IPS-15b (cell line): ENCODE results near the gene ABCA4.

ENCODE experiments used
- H3K27me3 ChIP-seq: one replicate; pipeline ENCODE4 v1.6.1; 2013; ENCODE audit warnings: low read length; ENCODE audit not compliant: control insufficient read depth, insufficient read depth
- H3K36me3 ChIP-seq: one replicate; pipeline ENCODE4 v1.6.1; 2013; ENCODE audit warnings: low read length; ENCODE audit not compliant: control insufficient read depth, insufficient read depth
- H3K4me1 ChIP-seq: one replicate; pipeline ENCODE4 v1.6.1; 2013; ENCODE audit warnings: mild to moderate bottlenecking, low read length; ENCODE audit not compliant: control insufficient read depth, insufficient read depth
- H3K4me3 ChIP-seq: one replicate; pipeline ENCODE4 v1.5.1; 2013; ENCODE audit warnings: low read depth, low read length
- H3K9ac ChIP-seq: one replicate; pipeline ENCODE4 v1.6.1; 2013; ENCODE audit warnings: low read depth, mild to moderate bottlenecking, low read length
- H3K9me3 ChIP-seq: one replicate; pipeline ENCODE4 v1.6.1; 2013; ENCODE audit warnings: mild to moderate bottlenecking, low read length; ENCODE audit not compliant: control insufficient read depth, insufficient read depth

Gene ABCA4

DNA sequence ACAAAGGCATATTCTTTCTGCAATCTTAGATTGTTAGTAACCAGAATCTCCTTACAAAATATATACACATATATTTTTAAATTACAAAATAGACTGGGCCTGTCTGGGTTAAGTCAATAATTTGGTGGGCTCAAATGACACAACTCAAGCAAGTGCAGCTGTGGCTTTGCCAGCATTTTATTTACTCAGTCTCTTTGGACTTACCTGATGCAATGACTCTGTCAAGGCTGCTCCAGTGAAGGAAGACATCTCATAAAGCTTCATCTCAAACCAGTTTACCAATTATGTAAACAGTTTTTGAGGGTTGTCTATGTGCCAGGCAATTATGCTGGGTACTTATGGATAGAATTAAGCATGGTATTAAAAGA is 22.8 kb upstream of the ABCA4 start:
- no peaks in the 10 kb centered on the region for H3K9me3 ChIP-seq
- no peaks in the 10 kb centered on the region for H3K4me1 ChIP-seq
- H3K4me3 ChIP-seq, result no peak overlapping the region
- H3K27me3 ChIP-seq, result no peaks in the 10 kb centered on the region
- no peak overlapping the region for H3K9ac ChIP-seq
- no peaks in the 10 kb centered on the region for H3K36me3 ChIP-seq

DNA sequence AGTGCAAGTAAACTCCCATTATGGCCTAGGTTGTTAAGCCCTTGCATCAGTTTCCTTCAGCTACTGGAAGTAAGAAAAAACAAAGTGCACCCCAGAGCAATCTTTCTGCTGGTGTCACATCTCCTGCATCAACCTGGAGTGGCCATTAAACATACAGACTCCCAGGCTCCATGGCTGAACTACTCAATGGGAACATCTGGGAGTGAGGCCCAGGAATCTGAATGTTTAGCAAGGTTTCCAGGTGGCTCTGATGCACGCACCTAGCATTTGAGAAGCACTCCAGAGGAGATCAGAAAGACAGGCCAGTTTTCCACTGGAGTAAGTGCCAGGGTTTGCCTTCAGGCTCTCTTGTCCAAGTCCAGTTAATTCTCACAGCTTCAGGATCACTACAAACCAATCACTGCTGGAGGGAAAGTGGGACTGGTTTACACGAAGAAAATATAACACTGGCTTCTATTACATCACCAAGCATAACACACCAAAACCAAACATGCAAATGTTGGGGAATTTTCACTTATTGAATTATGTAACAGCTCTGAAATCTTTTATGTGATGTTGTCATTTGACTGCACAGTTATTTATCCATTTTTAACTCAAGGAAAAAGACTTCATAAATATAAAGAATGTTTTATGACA is 22.3 kb upstream of the ABCA4 start:
- Histone ChIP-seq H3K4me1 (no peaks in the 10 kb centered on the region), H3K9me3 (no peaks in the 10 kb centered on the region), H3K4me3 (no peak overlapping the region), H3K27me3 (no peaks in the 10 kb centered on the region), H3K9ac (no peak overlapping the region), H3K36me3 (no peaks in the 10 kb centered on the region)

DNA sequence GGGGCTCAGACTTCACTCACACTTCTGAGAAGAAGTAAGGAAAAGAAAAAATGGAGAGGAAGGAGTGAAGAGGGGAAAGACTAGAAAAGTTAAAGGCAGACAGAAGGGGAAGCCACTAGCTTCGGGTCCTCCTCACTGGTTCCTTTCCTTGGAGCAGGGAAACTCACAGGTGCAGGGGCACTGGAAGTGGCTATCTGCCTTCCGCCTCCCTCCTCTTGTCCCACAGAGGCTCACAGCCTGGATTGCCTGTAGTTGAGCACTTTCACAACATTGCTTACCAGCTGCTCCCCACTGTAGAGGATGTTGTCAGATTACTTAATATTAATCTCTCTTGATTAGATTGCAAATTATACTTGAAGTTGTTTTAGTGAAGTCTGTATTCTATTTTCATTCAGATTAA is 21.6 kb upstream of the ABCA4 start:
- Histone ChIP-seq H3K36me3 (no peaks in the 10 kb centered on the region), H3K9ac (no peak overlapping the region), H3K4me3 (no peak overlapping the region), H3K27me3 (no peaks in the 10 kb centered on the region), H3K4me1 (no peaks in the 10 kb centered on the region), H3K9me3 (no peaks in the 10 kb centered on the region)

DNA sequence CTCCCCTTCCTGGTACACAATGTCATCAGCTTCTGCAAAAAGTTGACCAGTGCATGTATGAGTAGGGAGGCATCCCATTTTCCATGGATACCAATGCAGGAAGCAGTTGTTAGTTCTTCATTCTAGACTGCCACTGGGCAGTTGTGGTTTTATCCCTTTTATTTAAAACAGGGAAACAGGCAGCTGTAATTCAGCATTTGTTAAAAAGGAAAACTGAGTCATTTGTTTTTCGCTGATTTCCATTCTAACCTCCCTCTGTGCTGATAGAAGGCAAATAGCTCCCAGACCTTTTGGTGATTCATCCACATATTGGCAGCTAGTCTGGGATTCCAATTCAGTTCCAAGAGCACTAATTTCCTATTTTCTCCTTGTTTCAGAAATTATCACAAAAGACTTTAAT is 21.1 kb upstream of the ABCA4 start:
- H3K4me3 ChIP-seq, result no peak overlapping the region
- no peaks in the 10 kb centered on the region for H3K27me3 ChIP-seq
- H3K4me1 ChIP-seq, result no peaks in the 10 kb centered on the region
- H3K9me3 ChIP-seq, result no peaks in the 10 kb centered on the region
- H3K36me3 ChIP-seq, result no peaks in the 10 kb centered on the region
- H3K9ac ChIP-seq, result no peak overlapping the region

DNA sequence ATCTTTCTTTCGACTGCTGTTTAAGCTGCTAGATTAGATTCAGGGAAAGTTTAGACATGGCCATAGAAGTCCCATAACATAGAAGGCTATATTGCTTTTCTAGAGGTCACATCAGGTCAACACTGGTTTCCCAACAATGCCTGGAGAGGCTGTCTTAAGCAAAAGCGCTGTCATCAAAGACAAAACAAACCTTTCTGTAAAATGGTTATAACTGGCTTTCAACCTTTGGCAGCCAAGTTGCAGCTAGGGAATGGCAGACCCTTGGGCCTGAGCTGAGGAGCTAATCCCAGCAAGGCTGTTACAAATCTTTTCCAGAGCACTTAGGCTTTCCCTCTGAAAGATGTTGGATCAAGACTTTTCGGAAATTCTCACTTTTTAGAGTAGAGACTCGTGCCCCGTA is 11.2 kb upstream of the ABCA4 start:
- Histone ChIP-seq H3K4me3 (no peak overlapping the region), H3K36me3 (no peaks in the 10 kb centered on the region), H3K9ac (no peak overlapping the region), H3K4me1 (no peaks in the 10 kb centered on the region), H3K9me3 (peaks cover 6% of the 10 kb centered on the region), H3K27me3 (no peaks in the 10 kb centered on the region)

DNA sequence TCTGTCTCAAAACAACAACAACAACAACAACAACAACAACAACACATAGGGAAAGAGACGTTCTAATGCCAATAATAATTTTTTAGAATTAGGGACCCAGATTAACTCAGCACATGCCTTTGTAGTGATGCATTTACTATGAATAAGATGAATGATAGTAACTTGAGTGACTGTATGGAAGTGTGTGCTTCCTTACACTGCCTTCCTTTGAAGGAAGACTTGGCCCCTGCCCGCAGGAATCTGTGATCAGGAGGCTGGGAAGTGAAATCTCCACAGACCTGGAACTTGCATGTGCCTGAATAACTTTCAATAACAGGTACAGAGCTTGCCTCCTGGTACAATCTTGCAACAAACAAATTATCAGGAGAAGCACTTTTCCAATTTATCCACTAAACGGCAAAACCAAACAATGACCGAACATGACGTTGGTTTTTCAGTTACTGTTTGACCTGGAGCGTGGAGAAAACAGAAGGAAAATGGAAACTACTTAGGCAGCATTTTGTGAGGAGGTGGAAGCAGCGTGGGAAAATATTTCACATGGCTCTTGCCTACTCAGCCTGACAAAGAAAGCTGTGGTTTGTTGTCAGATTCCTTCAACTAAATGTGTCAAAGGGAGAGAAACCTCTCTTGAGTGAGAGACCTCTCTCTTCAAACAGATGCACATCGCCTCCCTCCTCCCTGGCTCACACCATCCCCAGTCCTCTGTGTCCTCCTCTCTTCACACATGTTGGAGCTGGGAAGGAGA is 10.1 kb upstream of the ABCA4 start:
- Histone ChIP-seq H3K27me3 (no peaks in the 10 kb centered on the region), H3K9ac (no peak overlapping the region), H3K4me3 (no peak overlapping the region), H3K9me3 (peaks cover 6% of the 10 kb centered on the region), H3K4me1 (peaks cover under 1% of the 10 kb centered on the region), H3K36me3 (no peaks in the 10 kb centered on the region)

DNA sequence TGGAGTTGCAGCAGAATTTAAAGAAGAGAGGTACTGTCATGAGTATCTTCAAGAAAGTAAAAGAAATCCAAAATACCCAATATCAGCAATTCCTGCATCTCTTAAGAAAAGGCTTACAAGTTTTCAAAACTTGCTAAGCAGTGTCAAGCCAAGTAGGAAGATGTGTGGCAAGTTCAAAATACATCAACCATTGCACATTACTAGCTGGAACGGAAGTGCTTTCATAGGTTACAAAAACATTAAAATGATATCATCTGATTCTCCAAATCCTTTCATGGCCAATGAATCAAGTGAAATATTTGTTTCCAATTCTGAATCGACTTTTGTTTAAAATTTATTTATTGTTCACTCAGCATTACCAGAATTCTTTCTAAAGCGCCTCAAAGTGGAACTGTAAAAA is 5.7 kb upstream of the ABCA4 start:
- Histone ChIP-seq H3K27me3 (no peaks in the 10 kb centered on the region), H3K9me3 (no peaks in the 10 kb centered on the region), H3K4me1 (peaks cover 5% of the 10 kb centered on the region), H3K9ac (no peak overlapping the region), H3K36me3 (no peaks in the 10 kb centered on the region), H3K4me3 (no peak overlapping the region)

DNA sequence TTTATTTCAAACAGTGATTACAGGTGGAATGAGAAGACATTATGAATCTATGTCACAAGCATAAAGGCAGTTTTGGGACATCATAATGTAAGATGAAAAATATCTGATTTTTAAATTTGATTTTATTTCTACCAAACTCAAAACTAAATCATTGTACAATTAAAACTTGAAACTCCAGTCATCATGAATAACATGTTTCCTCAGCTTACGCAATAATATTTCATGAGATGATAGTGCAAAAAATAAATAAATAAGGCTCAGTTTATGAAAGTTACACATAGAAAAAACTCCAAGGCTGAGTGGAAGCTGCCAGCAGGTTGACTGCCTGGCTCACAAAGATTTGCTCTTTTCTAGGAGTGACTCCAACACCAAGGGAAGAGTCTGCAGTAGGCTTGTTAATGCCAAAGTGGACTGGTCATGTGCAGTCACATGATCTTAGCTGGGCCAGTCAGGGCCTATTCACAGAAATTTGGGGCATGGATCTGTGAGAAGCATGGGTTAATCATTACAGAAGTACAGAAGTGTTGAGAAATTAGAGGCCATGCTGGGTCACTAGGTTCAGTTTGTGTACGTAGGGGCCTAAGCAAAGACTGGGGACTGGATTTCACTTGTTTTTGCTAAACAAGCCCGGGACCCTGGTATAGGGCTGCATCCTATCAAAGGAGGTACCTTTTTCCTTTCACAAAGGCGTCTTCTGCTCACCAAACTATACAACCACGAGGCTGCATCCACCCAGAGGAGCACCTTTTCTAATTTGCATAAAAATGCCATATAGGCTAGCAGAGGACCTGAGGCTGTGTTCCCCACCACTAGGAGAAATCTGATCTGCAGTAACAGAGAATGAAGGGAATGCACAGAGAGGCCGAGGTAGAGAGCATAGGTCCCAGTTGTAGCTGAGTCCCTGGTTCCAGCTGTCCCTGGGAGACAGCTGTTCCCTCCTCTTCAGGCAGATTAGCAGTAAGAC is 4.9 kb upstream of the ABCA4 start:
- peaks cover 8% of the 10 kb centered on the region for H3K4me1 ChIP-seq

DNA sequence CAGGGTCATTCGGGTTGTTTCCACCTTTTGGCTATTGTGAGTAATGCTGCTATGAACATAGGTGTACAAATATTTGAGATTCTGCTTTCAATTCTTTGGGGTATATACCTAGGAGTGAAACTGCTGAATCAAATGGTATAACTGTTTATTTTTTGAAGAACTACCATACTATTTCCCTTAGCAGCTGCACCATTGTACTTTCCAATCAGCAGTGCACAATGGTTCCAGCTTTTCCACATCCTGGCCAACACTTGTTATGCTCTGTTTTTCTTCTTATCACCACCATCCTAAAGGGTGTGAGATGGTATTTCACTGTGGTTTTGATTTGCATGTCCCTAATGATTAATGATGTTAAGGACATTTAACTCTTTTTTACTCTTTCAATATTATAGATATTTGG is 3.6 kb upstream of the ABCA4 start:
- H3K27me3 ChIP-seq, result no peaks in the 10 kb centered on the region
- H3K9me3 ChIP-seq, result no peaks in the 10 kb centered on the region
- no peak overlapping the region for H3K4me3 ChIP-seq
- H3K4me1 ChIP-seq, result peaks cover 17% of the 10 kb centered on the region
- H3K36me3 ChIP-seq, result no peaks in the 10 kb centered on the region
- no peak overlapping the region for H3K9ac ChIP-seq

More for the DNA sequence above, 4.9 kb upstream of the ABCA4 start:
- H3K9me3 ChIP-seq, result no peaks in the 10 kb centered on the region
- no peaks in the 10 kb centered on the region for H3K36me3 ChIP-seq
- no peak overlapping the region for H3K9ac ChIP-seq
- no peak overlapping the region for H3K4me3 ChIP-seq
- no peaks in the 10 kb centered on the region for H3K27me3 ChIP-seq

DNA sequence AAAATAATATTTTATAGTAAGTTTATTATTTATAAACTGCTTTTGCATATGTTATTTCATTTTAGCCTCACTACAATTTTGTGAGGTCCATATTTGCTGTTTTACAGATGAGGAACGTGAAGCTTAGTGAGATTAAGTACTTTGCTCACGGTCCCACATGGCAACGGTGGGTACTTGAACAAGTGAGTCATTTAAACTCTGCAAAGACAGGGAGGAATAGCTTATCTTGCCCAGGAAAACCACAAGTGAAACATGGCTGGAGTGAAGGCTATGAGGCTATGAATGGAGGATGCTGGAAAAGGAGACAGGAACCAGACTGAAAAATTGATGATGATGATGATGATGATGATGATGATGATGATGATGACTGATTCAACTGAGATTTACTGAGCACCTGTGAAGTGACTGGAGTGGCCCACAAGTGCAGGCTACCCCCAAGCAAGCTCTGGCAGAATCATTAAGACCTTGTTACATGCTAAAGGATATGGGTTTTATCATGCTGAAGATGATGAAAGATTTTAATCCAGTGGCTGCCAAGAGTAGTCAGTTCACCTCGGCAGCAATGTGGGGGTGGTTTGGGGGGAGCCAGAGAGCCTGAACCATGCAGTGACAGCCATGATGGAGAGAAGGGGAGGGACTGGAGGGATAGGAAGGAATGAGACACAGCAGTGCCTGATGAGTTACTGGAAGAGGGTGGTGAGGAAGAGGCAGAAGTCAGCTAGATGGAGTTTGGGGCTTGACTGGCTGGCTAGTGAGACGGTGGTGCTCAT is 1.4 kb upstream of the ABCA4 start:
- Histone ChIP-seq H3K9me3 (no peaks in the 10 kb centered on the region), H3K4me3 (no peak overlapping the region), H3K4me1 (peaks cover 18% of the 10 kb centered on the region), H3K36me3 (no peaks in the 10 kb centered on the region), H3K27me3 (peaks cover 6% of the 10 kb centered on the region), H3K9ac (no peak overlapping the region)

DNA sequence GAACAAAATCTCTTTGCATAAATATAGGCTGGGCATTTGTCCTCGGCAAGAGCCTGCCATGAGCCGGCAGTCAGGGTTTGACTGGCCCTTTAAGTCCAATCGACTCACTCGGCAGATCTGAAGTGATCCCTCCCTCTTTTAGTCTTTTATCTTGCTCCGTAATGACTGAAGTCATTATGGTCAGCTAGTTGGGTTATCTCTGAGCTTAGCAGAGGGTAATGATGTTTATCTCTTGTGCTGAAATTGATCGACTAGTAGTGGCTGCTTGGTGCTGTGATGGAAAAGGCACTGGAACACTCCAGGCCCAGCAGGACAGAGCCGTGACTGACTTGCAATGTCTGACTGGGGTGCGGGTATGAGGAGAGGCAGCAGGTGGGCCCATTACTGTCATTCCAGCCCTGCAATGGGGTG is 468 bp upstream of the ABCA4 start:
- H3K4me1 ChIP-seq, result peaks cover 21% of the 10 kb centered on the region
- no peaks in the 10 kb centered on the region for H3K9me3 ChIP-seq
- no peak overlapping the region for H3K4me3 ChIP-seq
- peaks cover 6% of the 10 kb centered on the region for H3K27me3 ChIP-seq
- no peak overlapping the region for H3K9ac ChIP-seq
- no peaks in the 10 kb centered on the region for H3K36me3 ChIP-seq
